GM18508 (cell line): ENCODE measurements around the gene KRTAP12-1.
"Not testable (repeated sequence)": the region's sequence is repeated elsewhere in the genome, so short reads cannot be mapped to it uniquely, and the experiment has no call there.

ENCODE experiments used
- ATAC-seq: cut with Tn5 transposase; IDR thresholded peaks from one replicate; pipeline ENCODE4 v1.9.1; 2021; ENCODE audit warnings: moderate number of reproducible peaks; ENCODE audit not compliant: insufficient read depth, unreplicated experiment

Gene KRTAP12-1

DNA sequence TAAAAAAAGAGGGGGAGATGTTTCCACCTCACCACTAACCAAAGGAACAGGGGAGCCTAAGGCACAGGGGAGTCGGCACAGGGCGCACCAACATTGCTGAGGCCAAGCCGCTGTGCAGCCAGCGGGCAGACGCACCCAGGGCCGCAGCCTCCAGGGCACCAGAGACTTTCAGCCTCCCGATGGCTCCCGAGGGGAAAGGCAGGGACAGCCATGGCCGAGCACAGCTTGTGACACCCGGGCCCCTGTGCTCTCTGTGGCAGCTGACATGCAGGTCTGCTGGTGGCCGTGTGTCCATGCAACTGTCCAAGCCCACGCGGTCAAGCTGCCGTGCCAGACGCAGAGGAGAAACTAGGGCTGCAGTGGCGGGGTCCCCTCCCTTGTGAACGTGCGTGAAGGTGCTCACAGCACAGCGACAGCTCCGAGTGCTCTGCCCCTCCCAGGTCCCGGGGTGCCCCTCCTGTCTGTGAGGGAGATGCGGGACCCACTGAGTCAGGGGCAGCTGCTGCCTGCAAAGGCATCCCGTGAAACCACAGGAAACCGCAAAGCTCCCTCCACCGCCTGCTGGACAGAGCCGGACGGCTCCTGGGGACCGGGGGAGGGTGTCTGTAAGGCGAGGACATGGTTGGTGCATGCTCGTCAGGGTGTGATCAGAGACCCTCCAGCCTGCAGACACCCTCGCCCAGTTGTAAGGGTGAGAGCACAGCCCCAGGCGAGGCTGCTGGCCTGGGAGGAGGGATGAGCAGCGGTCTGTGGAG is 33.2 kb downstream of the KRTAP12-1 start:
- no peak for ATAC-seq

DNA sequence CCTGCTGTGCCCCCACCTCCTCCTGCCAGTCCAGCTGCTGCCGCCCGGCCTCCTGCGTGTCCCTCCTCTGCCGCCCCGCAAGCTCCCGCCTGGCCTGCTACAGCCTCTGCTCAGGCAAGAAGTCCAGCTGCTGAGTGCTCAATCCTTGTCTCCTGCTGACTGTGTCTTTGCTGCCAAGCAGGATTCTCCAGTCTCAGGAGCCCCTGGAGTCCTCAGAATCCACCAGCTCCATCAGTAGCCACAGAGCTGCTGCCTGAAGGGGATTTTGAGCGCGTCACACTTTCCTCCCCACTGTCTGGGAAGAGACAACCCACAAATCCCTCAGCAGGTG is 34.8 kb downstream of the KRTAP12-1 start:
- no peak for ATAC-seq

DNA sequence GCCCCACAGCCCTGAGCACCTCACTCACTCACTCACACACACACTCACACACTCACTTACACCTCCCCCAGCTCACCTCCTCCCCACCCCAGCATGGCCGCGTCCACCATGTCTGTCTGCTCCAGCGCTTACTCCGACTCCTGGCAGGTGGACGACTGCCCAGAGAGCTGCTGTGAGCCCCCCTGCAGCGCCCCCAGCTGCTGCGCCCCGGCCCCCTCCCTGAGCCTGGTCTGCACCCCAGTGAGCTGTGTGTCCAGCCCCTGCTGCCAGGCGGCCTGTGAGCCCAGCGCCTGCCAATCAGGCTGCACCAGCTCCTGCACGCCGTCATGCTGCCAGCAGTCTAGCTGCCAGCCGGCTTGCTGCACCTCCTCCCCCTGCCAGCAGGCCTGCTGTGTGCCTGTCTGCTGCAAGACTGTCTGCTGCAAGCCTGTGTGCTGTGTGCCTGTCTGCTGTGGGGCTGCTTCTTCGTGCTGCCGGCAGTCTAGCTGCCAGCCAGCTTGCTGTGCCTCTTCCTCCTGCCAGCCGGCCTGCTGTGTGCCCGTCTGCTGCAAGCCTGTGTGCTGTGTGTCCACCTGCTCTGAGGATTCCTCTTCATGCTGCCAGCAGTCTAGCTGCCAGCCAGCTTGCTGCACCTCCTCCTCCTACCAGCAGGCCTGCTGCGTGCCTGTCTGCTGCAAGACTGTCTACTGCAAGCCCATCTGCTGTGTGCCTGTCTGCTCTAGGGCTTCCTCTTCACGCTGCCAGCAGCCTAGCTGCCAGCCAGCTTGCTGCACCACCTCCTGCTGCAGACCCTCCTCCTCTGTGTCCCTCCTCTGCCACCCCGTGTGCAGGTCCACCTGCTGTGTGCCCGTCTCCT is 35.4 kb downstream of the KRTAP12-1 start, which contains the start of gene KRTAP10-11:
KRTAP10-11 (plus strand) TSS at position 49 of the 856 bp plus-strand sequence; CDS start at position 94, 45 bp downstream.
- not testable (repeated sequence) for ATAC-seq

DNA sequence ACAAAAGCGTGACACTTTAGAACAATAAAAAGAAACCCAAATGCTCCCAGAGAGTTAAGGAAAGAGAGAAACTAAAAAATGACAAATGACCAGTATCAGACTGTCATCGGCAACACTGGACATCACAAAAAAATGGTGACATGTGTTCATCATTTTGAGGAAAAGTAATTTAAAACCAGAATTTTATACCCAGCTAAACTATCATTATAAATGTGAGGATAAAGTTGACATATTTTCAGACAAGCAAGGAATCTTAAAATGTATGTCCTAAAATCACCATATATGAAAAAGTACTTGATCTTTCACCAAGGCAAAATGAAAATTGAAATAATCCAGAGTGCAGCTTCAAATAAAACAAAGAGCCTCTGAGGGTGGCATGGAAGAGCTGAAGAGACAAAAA is 37.1 kb downstream of the KRTAP12-1 start:
- no peak for ATAC-seq

DNA sequence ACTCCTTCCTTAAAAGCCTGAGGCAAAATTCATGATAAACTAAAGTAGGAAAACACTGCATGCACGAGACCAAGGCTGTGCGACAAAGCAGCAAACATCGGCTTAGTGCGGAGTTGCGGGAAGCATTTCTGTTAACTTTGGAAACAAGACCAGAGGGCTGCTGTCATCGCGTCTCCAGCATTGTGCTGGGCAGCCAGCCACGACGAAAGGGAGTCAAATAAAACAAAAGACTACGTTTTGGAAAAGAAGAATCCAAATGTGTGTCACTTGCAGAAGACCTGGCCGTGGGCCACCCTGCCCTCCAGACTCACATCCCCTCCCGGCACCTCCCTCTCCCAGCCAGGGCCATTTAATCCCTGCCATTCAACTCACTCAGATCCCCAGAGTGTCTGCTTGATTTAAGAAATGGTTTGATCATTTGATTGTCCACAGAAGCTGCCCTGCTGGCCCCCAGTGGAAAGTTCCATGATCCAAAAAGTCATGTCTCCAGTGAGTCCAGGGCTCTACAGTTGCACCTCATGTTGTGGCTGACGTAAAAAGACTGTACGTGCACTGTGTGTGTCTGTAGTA is 38.1 kb downstream of the KRTAP12-1 start:
- ATAC-seq, result no peak

DNA sequence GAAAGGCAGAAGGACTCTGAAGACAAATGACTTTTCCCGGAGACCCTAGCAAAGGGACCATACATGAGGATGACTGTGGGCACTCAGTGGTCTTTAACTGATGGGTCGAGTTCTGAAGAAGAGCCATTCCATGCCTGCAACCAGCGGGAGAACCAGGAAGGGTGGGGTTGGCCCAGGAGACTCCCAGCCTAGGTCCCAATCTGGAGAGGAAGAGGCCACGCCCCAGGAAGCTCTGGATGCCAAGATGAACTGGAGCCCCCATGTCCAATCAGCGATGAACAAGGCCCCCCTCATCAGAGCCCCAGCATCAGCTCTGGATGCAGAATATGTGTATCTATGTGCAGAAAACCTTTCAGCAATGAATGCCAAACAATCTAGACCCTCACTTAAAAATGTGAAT is 41.2 kb downstream of the KRTAP12-1 start:
- ATAC-seq, result no peak

DNA sequence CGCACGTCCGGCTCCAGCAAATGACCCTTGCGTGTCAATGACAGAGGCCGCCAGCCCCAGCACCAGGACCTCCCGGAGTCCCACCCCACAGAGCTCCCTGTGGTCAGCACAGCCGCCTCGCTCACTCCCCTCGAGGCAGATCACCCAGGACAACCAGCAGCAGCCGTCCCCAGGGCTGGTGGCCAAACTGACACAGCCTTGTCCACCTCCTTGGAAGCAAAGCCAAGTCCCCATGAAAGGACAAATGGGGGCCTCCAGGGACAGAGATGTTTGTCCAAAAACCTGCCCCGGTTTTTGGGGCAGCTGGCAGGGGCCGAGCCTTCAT is 42.7 kb downstream of the KRTAP12-1 start:
- no peak for ATAC-seq

DNA sequence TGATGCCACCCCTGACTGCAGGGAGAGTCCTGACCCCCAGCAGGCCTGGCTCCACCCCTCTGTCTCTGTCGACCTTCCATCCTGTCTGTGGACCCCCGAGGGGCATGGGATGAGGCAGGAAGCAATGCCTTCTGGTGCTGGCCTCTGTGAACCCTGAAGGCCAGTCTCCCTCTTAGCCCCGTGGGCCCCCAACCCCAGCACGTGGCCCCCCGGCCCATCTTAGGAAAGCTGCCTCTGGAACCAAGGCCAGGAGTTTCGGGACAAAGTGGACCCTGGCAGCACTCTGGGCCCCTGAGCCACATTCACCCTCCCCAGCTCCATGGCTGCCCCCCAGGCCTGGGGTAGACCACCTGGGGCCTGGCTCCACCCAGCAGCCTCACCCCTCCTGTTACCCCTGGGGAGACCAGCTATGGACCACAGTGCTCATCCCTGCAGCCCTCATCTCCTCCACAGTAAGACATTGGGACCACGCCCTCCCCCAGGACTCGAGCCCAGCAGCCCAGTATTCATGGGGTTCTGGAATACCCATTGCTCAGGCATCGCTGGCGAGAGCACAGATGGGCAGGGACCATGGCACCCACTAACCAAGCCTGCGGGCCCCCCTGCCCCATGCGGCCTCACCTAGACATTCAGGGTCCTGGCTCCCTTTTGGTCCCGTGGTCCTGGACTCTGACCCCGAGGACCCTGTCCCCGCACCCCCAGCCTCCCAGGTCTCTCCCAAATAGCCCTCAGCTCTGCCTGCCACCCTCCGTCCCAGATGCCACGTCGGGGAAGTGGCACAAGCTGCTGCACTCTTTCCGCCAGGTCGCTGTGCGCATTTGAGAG is 43.2 kb downstream of the KRTAP12-1 start:
- ATAC-seq, result not testable (repeated sequence)

DNA sequence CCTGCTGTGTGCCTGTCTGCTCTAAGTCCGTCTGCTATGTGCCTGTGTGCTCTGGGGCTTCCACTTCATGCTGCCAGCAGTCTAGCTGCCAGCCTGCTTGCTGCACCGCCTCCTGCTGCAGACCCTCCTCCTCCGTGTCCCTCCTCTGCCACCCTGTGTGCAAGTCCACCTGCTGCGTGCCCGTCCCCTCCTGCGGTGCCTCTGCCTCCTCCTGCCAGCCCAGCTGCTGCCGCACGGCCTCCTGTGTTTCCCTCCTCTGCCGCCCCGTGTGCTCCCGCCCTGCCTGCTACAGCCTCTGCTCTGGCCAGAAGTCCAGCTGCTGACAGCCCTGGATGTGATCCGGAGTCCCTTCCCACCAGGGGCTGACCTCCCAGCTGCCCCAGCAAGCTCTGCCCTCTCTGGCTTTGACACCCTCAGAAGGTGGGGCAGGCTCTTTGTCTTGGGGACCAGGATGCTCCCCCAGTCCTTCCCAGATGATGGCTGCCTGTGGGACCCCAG is 44.1 kb downstream of the KRTAP12-1 start:
- not testable (repeated sequence) for ATAC-seq

DNA sequence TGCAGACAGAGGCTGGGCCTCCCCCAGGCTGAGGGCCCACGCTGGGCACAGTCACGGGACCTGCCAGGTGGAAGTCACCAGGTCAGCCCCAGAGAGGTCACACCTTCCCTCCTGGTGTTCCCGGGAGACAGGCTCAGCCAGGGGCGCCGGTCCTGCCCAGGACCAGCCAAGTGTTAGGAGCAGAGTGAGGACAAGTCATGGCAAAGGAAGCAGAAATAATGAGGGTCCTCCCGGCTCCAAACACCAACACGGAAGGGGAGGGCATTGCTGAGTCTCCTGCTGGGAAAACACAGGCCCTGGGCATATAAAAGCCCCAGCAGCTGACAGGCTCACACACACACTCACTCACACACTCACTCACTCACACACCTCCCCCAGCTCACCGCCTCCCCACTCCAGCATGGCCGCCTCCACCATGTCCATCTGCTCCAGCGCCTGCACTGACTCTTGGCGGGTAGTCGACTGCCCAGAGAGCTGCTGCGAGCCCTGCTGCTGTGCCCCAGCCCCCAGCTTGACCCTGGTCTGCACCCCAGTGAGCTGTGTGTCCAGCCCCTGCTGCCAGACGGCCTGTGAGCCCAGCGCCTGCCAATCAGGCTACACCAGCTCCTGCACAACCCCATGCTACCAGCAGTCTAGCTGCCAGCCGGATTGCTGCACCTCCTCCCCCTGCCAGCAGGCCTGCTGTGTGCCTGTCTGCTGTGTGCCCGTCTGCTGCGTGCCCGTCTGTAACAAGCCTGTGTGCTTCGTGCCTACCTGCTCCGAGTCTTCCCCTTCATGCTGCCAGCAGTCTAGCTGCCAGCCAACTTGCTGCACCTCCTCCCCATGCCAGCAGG is 44.7 kb downstream of the KRTAP12-1 start, which contains the start of gene KRTAP10-10:
KRTAP10-10 (plus strand) TSS at position 339 of the 833 bp plus-strand sequence; CDS start at position 401, 62 bp downstream.
- no peak for ATAC-seq

DNA sequence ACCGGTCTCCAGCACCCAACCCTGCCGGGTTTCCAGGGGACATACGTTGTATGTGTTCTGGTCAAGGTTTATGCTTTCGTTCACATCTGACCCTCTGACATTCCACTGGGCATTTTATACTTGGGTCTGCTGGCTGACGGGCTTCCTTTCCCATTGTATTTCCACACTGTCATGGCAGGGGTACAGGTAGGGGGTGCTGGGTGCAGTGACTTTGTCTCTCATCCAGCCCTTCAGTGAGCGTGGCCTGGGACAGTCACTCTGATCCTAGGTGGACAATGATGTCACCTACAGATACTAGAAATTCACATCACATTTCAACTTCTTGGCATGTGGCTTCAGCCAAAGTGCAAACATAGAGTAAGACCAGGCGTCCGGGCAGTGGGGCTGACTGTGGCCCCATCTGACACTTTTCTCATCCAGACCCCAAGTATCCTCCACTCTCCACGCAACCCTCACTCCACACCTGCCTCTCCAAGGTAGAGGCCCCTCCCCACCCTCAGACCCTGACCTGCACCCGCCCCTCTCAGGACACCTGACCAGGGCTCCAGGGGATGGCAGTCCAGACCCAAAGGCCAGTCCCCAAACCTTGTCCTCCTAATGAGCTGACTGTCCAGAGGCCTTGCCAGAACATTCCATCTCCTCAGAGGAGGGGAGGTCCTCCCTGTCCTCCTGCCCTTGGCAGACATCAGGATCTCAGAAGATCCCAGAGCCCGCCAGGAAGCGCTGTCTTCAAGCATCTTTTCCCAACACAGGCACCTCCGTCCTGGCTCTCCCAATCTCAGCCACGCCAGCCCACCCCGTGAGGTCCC is 45.5 kb downstream of the KRTAP12-1 start:
- ATAC-seq, result no peak

DNA sequence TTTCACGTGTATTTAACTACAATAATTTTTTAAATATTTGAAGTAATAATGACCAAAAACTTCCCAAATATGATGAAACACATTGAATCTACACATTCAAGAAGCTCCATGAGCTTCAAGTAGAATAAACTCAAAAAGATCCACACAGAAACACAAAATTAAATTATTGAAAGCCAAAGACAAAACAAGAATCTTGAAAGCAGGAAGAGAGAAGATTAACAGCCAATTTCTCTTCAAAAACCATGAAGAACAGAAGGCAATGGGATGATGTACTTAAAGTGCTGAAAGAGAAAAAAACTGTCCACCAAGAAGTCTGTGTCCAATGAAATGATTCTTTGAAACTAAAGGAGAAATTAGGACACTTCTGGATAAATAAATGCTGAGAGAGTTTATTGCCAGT is 49.9 kb downstream of the KRTAP12-1 start:
- no peak for ATAC-seq
